Gastrocnemius medialis (tissue), 4 donors: ENCODE measurements around the gene METTL15. TPM values are rescaled to one million over a fixed set of nuclear protein-coding genes. Genes with fewer than 3 reads are reported as not detected.

Experiments used
- ATAC-seq, 2 donors: fragments of 150-250 bp; one replicate each; pipeline ENCODE4 v1.9.1; 2016
- DNase-seq, 2 donors: peaks; one replicate each; pipeline ENCODE4 v3.0.0-alpha.2; 2019
- H3K27ac ChIP-seq, 4 donors: fragments of 200-600 bp; sonication (generic); 1 replicate in 1 of 4; 2 replicates in 3 of 4; pipeline ENCODE4 v1.5.1; 2016 to 2018; ENCODE audit warnings: mild to moderate bottlenecking in 2 of 4, moderate library complexity in 1 of 4
- H3K27me3 ChIP-seq, 3 donors: fragments of 200-600 bp; sonication (generic) in 2 of 3; 1 replicate in 1 of 3; 2 replicates in 2 of 3; pipeline versions ENCODE4 v1.5.1 to v1.6.0; 2016 to 2019; ENCODE audit warnings: mild to moderate bottlenecking in 1 of 3, moderate library complexity in 1 of 3
- H3K36me3 ChIP-seq, 2 donors: fragments of 200-600 bp; sonication (generic) in 1 of 2; one replicate each; pipeline ENCODE4 v1.5.1; 2017 to 2018
- H3K4me1 ChIP-seq, 2 donors: fragments of 200-600 bp; sonication (generic) in 1 of 2; one replicate each; pipeline ENCODE4 v1.5.1; 2016 to 2017; ENCODE audit warnings: mild to moderate bottlenecking in 2 of 2
- H3K4me3 ChIP-seq, 4 donors: fragments of 200-600 bp; sonication (generic) in 3 of 4; 1 replicate in 1 of 4; 2 replicates in 3 of 4; pipeline ENCODE4 v1.5.1; 2016 to 2019; ENCODE audit warnings: mild to moderate bottlenecking in 2 of 4
- H3K9me3 ChIP-seq, 3 donors: fragments of 200-600 bp; sonication (generic) in 2 of 3; 1 replicate in 1 of 3; 2 replicates in 2 of 3; pipeline ENCODE4 v1.5.1; 2016 to 2019
- CTCF ChIP-seq, 5 experiments: fragments of 450-650 bp in 3 of 5; fragments of 200-600 bp in 2 of 5; sonication (generic) in 2 of 5; IDR thresholded peaks in 4 of 5; conservative IDR thresholded peaks in 1 of 5; 1 replicate in 4 of 5; 2 replicates in 1 of 5; pipeline ENCODE4 v1.5.1; 2016 to 2019; ENCODE audit warnings: antibody characterized with exemption in 5 of 5, mild to moderate bottlenecking in 3 of 5, moderate library complexity in 3 of 5
- POLR2A ChIP-seq, 2 donors: fragments of 450-650 bp; IDR thresholded peaks; one replicate each; pipeline ENCODE4 v1.6.1; 2017; ENCODE audit warnings: antibody characterized with exemption in 2 of 2, mild to moderate bottlenecking in 2 of 2, moderate library complexity in 2 of 2
- in situ Hi-C, 4 donors: fragments of 200-750 bp; cut with MboI; loops; one replicate each; pipeline versions ENCODE4 v1.15.0 to v1.8.0; 2017; ENCODE audit warnings: low sequenced_read_pairs in 4 of 4
- intact Hi-C: fragments of 100-400 bp; cut with DNase I; formaldehyde crosslinking; loops from one replicate; pipeline ENCODE4 v1.15.1; 2023; ENCODE audit warnings: low total_unique reads
- total RNA-seq, 4 donors: library from RNA; depleted of rRNA; stranded (reverse); fragments of >200 nt; gene quantifications; one replicate each; pipeline versions ENCODE4 v1.1.0 to v1.2.3, GENCODE V29; 2016

Gene METTL15
- total RNA-seq, 4 donors from 2014 or later = 4.5 to 15.5 (median 6.7) TPM

DNA sequence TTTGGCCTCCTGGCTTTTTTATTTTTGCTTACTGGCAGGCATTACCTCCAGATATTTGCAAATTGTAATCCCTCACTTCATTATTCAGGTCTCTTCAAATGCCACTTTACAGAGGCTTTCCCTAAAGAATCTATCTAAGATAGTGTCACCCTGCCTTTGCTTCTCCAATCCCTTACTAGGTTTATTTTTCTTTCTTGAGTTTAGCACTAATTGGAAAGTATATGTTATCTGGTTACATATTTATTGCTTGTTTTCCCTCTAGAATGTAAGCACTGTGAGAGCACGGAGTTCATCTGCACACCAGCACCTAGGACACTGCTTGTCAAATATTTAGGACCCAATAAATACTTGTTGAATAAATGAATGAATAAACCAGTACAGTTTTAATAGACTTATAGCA, 3.8 kb upstream of the METTL15 start:
- no peak for TF ChIP-seq CTCF (IDR thresholded peaks at IDR 0.05 in 4 of 5, conservative IDR thresholded peaks at IDR 0.05 in 1 of 5)
- no peak for TF ChIP-seq POLR2A (IDR thresholded peaks at IDR 0.05)
- Histone ChIP-seq H3K27me3 (no peaks in the 10 kb centered on the region), H3K9me3 (no peaks in the 10 kb centered on the region), H3K4me3 (no peak overlapping the region), H3K36me3 (no peaks in the 10 kb centered on the region), H3K27ac (no peak overlapping the region), H3K4me1 (peaks cover 5 to 16% of the 10 kb centered on the region in 2 donors)
- in situ Hi-C loops (loop anchor here in 1 of 4 donors (25.0 kb wide), 1 partner anchor 592 kb away; the partner anchor contains the start of gene LIN7C), intact Hi-C loops (no loop called here)
- DNase-seq = no peak
- ATAC-seq = no peak

DNA sequence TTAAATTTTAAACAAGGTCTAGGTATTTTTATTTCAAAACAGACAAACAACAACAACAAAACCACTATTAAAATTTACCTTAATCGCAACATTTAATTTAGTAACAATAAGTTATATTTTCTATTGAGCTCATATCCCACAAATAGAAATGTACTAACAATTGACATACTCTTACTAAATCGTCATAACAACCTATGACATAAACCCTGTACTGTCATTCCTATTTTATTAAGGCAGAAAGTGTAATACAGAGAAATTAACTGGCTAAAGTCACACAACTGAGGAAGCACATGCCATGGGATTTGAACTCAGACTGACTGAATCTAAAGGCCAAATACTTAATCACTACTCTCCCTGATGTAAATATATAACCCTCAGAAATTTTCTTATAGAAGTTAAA, 3.2 kb upstream of the METTL15 start:
- no peak overlapping the region for H3K27ac ChIP-seq
- in situ Hi-C loops = loop anchor here in 1 of 4 donors (25.0 kb wide), 1 partner anchor 593 kb away; the partner anchor contains the start of gene LIN7C

GRCh38 chr11:28105869-28106268, 2.3 kb upstream of the METTL15 start:
- no peak for ATAC-seq
- Histone ChIP-seq H3K9me3 (no peaks in the 10 kb centered on the region), H3K4me3 (no peak overlapping the region), H3K36me3 (no peaks in the 10 kb centered on the region), H3K27me3 (no peaks in the 10 kb centered on the region), H3K27ac (no peak overlapping the region), H3K4me1 (peaks cover 14 to 27% of the 10 kb centered on the region in 2 donors)
- intact Hi-C loops (loop anchor here (5.0 kb wide), 1 partner anchor 889 kb away; no protein-coding TSS in a partner anchor), in situ Hi-C loops (loop anchor here in 1 of 4 donors (25.0 kb wide), 1 partner anchor 594 kb away; the partner anchor contains the start of gene LIN7C)
- TF ChIP-seq POLR2A (IDR thresholded peaks at IDR 0.05) (no peak), CTCF (IDR thresholded peaks at IDR 0.05 in 4 of 5, conservative IDR thresholded peaks at IDR 0.05 in 1 of 5) (no peak)
- no peak for DNase-seq

More for the DNA sequence above, 3.2 kb upstream of the METTL15 start:
- peaks cover 10 to 21% of the 10 kb centered on the region in 2 donors for H3K4me1 ChIP-seq
- no peak for TF ChIP-seq POLR2A (IDR thresholded peaks at IDR 0.05)
- no peak for TF ChIP-seq CTCF (IDR thresholded peaks at IDR 0.05 in 4 of 5, conservative IDR thresholded peaks at IDR 0.05 in 1 of 5)
- H3K36me3 ChIP-seq = no peaks in the 10 kb centered on the region
- no peaks in the 10 kb centered on the region for H3K9me3 ChIP-seq
- no peak overlapping the region for H3K4me3 ChIP-seq
- no peaks in the 10 kb centered on the region for H3K27me3 ChIP-seq
- DNase-seq (no peak), ATAC-seq (no peak)
- intact Hi-C loops = loop anchor here (5.0 kb wide), 1 partner anchor 888 kb away; no protein-coding TSS in a partner anchor

DNA sequence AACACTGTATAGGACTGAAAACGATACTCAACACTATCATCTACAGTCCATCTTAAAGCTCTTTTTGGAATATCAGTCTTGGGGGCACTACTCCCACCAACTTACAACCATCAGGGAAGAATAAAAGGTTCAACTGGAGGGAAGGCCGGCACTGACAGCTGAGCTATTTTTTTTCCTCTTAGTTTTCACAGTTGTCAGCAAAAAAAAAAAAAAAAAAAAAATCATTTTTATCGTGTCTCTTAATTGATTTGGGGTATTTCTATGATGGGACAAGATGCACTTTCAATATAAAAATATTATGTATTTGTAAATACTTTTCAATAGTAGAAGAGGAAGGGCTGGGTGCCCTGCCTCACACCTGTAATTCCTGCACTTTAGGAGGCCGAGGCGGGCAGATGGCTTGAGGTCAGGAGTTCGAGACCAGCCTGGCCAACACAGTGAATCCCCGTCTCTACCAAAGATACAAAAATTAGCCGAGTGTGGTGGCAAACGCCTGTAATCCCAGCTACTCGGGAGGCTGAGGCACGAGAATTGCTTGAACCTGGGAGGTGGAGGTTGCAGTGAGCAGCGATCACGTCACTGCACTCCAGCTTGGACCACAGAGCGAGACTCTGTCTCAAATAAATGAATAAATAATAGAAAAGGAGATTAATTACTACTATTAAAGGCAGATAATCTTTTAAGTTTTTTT, 1.7 kb upstream of the METTL15 start:
- in situ Hi-C loops = loop anchor here in 1 of 4 donors (25.0 kb wide), 1 partner anchor 594 kb away; the partner anchor contains the start of gene LIN7C
- intact Hi-C loops = loop anchor here (5.0 kb wide), 1 partner anchor 889 kb away; no protein-coding TSS in a partner anchor

More for the DNA sequence above, 1.7 kb upstream of the METTL15 start:
- TF ChIP-seq CTCF (IDR thresholded peaks at IDR 0.05 in 4 of 5, conservative IDR thresholded peaks at IDR 0.05 in 1 of 5) (no peak), POLR2A (IDR thresholded peaks at IDR 0.05) (no peak)
- Histone ChIP-seq H3K27me3 (no peaks in the 10 kb centered on the region), H3K27ac (no peak overlapping the region), H3K9me3 (no peaks in the 10 kb centered on the region), H3K36me3 (no peaks in the 10 kb centered on the region), H3K4me1 (peaks cover 19 to 33% of the 10 kb centered on the region in 2 donors), H3K4me3 (no peak overlapping the region)
- ATAC-seq (no peak), DNase-seq (no peak)
